Memory B cell (primary cell): ENCODE results near the gene ZC3H12C.
A peak's percentile ranks its signal among the peaks of the same experiment; 100 is the strongest.

Experiments used
- ATAC-seq: fragments of 150-1000 bp; cut with Tn5 transposase; 2 replicates; pipeline ENCODE4 v1.10.0; 2021; ENCODE audit warnings: low read depth, mild to moderate bottlenecking, moderate library complexity
- DNase-seq, 2 donors: peaks; one replicate each; pipeline ENCODE4 v3.0.0; 2022; ENCODE audit warnings: low spot score in 2 of 2
- H3K27ac Mint-ChIP-seq: one replicate; pipeline ENCODE4 v1.8.0; 2022; ENCODE audit warnings: mild to moderate bottlenecking, moderate library complexity, mixed read lengths
- H3K27me3 Mint-ChIP-seq: one replicate; pipeline ENCODE4 v1.8.0; 2022; ENCODE audit warnings: mixed read lengths
- H3K36me3 Mint-ChIP-seq: one replicate; pipeline ENCODE4 v1.8.0; 2022; ENCODE audit warnings: mild to moderate bottlenecking, mixed read lengths
- H3K4me1 Mint-ChIP-seq: one replicate; pipeline ENCODE4 v1.8.0; 2022; ENCODE audit warnings: mixed read lengths
- H3K4me3 Mint-ChIP-seq: one replicate; pipeline ENCODE4 v1.8.0; 2022; ENCODE audit warnings: mild to moderate bottlenecking, moderate library complexity, mixed read lengths
- H3K9me3 Mint-ChIP-seq: one replicate; pipeline ENCODE4 v1.8.0; 2022; ENCODE audit warnings: mixed read lengths

The ZC3H12C gene

GRCh38 chr11:110085255-110085838, 7.8 kb upstream of the ZC3H12C start:
- Mint-ChIP-seq H3K27me3 (peaks cover 8% of the 10 kb centered on the region), H3K9me3 (no peaks in the 10 kb centered on the region), H3K4me3 (no peak overlapping the region), H3K36me3 (no peaks in the 10 kb centered on the region), H3K4me1 (no peaks in the 10 kb centered on the region), H3K27ac (no peak overlapping the region)
- no peak for DNase-seq
- ATAC-seq, result no peak

GRCh38 chr11:110086892-110087309, 6.3 kb upstream of the ZC3H12C start:
- Mint-ChIP-seq H3K9me3 (no peaks in the 10 kb centered on the region), H3K27ac (no peak overlapping the region), H3K4me1 (no peaks in the 10 kb centered on the region), H3K27me3 (peaks cover 8% of the 10 kb centered on the region), H3K4me3 (no peak overlapping the region), H3K36me3 (no peaks in the 10 kb centered on the region)
- ATAC-seq (no peak), DNase-seq (no peak)

- H3K4me3 Mint-ChIP-seq, result no peak overlapping the region
- no peak for DNase-seq
- H3K4me1 Mint-ChIP-seq, result peaks cover 3% of the 10 kb centered on the region
- no peaks in the 10 kb centered on the region for H3K36me3 Mint-ChIP-seq
- H3K27ac Mint-ChIP-seq, result no peak overlapping the region
- H3K9me3 Mint-ChIP-seq, result no peaks in the 10 kb centered on the region
- ATAC-seq, result no peak
- peaks cover 12% of the 10 kb centered on the region for H3K27me3 Mint-ChIP-seq
These were observed 5.2 kb upstream of the ZC3H12C start for GRCh38 chr11:110087812-110088534.

DNA sequence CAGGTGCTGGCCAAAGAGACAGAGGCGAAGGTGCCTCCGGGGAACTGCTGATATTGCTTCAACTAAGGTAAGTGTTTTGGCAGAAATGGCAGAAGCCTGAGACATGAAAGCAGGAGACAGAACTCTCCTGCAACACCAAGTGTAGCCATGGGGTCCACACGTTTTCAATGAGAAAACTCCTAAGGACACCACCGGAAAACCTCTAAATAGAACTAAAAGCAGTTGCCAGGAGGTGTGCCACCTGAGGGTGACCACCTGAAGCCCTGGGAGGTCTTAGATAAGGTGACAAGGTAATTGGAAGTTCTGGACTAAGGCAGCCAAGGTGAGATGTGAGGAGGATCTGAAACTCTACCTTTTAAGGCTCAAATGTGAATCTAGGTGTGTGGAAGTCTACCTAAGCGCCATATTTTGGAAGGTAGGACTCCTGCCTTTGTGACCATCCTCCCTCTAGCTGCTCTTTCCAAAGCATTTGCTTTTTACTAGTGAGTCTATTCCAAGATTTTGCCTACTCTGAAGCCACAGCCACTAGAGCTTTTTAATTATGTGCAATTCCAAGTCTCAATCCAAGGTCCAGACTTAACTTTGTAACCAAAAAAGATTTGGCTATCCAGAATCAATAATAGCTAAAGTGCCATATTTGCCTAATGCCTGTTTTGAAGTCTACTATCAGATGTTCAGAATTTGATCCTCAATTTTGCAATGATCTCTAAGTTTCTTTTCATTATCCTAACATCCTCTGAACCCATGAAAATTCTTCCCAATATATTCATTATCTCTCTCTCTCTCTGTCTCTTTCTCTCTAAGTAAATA, 4.5 kb upstream of the ZC3H12C start:
- H3K27ac Mint-ChIP-seq, result no peak overlapping the region
- ATAC-seq (no peak), DNase-seq (no peak)
- H3K36me3 Mint-ChIP-seq, result no peaks in the 10 kb centered on the region
- peaks cover 11% of the 10 kb centered on the region for H3K27me3 Mint-ChIP-seq
- H3K4me1 Mint-ChIP-seq, result peaks cover 4% of the 10 kb centered on the region
- H3K4me3 Mint-ChIP-seq, result no peak overlapping the region
- no peaks in the 10 kb centered on the region for H3K9me3 Mint-ChIP-seq

GRCh38 chr11:110089617-110090282, 3.4 kb upstream of the ZC3H12C start:
- no peaks in the 10 kb centered on the region for H3K9me3 Mint-ChIP-seq
- no peak overlapping the region for H3K27ac Mint-ChIP-seq
- DNase-seq, result no peak
- H3K36me3 Mint-ChIP-seq, result no peaks in the 10 kb centered on the region
- H3K4me1 Mint-ChIP-seq, result peaks cover 8% of the 10 kb centered on the region
- H3K27me3 Mint-ChIP-seq, result peaks cover 15% of the 10 kb centered on the region
- no peak for ATAC-seq
- H3K4me3 Mint-ChIP-seq, result no peak overlapping the region

DNA sequence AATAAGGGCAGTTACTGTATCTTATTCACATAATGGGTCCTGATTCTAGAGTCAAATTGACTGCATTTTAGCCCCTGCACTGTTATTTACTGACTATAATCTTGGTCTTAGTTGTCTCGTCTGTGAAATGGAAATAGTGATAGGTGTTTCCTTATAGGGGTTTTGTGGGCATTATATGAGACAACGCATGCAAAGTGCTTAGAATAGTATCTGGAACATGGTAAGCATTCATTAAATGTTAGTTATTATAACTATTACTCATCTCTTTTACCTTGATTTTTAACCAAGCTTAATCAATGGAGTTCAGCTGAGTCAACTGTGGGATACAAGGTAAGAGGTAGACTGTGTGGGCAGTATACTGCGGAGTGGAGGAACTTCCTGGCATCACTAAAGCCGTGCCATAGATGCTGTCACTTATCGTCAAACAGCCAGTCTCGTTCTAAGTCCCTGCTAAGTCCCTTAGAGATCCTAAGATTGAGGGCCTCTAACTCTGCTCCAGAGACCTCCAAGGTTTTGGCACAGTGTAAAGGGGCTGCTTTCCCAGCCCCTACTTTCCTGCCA, 2.6 kb upstream of the ZC3H12C start:
- H3K4me3 Mint-ChIP-seq, result no peak overlapping the region
- peaks cover 17% of the 10 kb centered on the region for H3K27me3 Mint-ChIP-seq

DNA sequence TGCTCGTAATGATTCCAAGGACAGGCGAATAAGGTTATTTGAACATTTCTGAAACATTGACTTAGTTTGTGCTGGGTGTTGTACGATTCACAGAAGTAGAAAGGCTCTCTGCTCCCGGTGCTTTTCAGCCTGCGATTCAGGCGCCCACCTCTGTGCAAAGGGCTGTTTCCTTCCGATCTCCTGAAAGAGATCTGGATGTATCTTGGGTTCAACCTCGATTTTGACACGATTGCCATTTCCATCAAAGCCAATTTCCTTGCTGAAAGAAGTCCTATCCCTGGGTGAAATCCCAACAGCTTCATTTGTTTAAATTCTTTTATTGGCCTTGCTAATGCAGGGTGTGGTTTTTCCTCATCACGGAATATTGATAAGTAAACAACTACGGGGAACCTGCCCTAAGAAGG, 1.1 kb upstream of the ZC3H12C start:
- ATAC-seq (no peak), DNase-seq (no peak)
- Mint-ChIP-seq H3K36me3 (no peaks in the 10 kb centered on the region), H3K27me3 (peaks cover 19% of the 10 kb centered on the region), H3K9me3 (no peaks in the 10 kb centered on the region), H3K4me3 (peak overlapping the region; percentile 88), H3K27ac (peak overlapping the region; percentile 81), H3K4me1 (peaks cover 8% of the 10 kb centered on the region)

More for the DNA sequence above, 2.6 kb upstream of the ZC3H12C start:
- H3K36me3 Mint-ChIP-seq, result no peaks in the 10 kb centered on the region
- peaks cover 8% of the 10 kb centered on the region for H3K4me1 Mint-ChIP-seq
- H3K9me3 Mint-ChIP-seq, result no peaks in the 10 kb centered on the region
- H3K27ac Mint-ChIP-seq, result no peak overlapping the region
- ATAC-seq, result no peak
- DNase-seq, result no peak

DNA sequence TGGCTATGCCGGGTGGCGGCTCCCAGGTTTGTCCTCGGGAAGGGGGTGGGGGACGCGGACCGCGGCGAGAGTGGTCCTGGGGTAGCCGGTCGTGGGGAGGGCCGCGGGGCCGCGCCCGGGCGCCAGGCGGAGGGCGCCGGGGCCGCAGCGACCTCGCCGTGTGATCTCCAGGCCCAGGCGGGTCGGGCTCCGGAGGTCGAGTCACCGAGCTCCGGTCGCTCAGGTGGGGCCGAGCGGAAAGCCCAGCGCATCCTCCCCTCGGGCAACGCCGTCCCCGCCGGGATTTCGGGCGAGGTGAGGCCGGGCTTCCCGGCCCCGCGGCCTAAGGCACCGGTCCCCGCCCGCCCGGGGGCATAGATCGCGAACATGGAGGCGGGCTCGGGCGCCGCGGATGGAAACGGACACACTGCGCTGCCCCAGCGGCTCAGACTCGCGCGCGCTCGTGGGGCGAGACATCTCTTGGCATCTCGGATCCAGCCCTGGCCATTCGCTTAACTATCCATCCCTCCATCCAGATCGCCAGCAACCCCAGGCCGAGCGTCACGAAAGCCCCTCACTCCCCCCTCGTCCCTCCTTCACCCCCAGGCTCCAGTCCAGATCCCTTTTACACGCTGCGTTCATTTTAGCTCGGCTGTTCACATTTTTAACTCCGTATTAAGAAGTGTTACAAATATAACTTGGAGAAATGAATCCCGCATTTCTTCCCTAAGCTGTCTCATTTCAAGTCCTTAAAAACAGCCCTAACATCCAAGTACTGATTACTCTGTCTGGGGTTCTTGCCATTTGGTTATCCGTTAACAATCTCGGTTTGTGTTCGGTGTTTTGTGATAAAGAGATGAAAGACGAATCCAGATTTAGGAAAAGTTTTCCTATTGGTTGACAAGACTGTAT, 460 bp downstream of the ZC3H12C start:
- peaks cover 17% of the 10 kb centered on the region for H3K27me3 Mint-ChIP-seq
- H3K4me3 Mint-ChIP-seq, result peak overlapping the region; percentile 80
- ATAC-seq (peak; percentile 18), DNase-seq (peak; percentile 15 to 32)
- no peak overlapping the region for H3K27ac Mint-ChIP-seq
- H3K9me3 Mint-ChIP-seq, result no peaks in the 10 kb centered on the region
- H3K4me1 Mint-ChIP-seq, result peaks cover 8% of the 10 kb centered on the region
- H3K36me3 Mint-ChIP-seq, result no peaks in the 10 kb centered on the region

DNA sequence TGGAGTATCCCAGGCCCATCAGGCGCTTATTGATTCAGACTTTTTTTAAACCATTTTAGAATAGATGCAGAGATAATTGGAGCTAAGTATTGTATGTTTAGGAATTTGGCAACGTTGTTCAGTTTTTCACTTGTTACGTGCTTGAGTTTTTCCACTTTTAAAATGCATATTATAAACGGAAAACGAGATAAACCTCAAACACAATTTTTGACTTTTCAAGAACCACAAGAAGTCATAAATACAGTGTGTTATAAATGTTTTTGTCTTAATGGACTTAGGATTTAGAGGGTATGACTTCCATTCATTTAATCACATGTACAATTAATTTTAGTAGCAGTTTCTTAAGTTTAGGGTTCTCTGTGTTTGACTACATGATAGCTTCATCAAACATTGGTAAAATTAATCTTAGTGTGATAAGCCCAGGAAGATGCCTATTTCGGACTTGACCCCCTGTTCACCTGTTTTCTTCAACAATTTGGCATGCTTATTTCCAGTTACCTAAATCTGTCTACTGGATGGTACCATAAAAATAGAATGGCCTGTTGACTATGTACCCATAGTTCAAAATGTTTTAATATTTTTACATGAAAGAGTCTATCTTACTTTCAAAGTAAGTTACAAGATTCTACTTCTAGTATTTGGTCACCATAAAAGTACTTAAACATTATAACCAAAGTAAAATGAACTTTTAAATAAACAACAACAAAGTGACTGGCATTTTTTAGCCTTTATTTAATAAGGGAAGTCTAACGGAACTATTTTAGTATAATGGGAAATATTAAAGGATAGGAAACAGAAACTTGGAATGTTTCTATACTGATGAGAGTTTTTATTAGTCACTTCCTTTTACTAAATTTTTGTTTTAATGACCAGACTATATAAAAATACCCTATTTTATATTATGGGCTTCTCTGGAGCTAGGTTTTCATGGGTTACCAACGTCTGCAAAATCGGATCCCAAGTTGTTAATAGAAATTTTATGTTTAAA, 1.4 kb downstream of the ZC3H12C start:
- DNase-seq (no peak), ATAC-seq (no peak)
- H3K9me3 Mint-ChIP-seq, result no peaks in the 10 kb centered on the region
- peak overlapping the region; percentile 2 for H3K4me3 Mint-ChIP-seq
- H3K27me3 Mint-ChIP-seq, result peaks cover 17% of the 10 kb centered on the region
- peaks cover 8% of the 10 kb centered on the region for H3K4me1 Mint-ChIP-seq
- H3K27ac Mint-ChIP-seq, result no peak overlapping the region
- H3K36me3 Mint-ChIP-seq, result no peaks in the 10 kb centered on the region

GRCh38 chr11:110095554-110095953, 2.4 kb downstream of the ZC3H12C start:
- peaks cover 8% of the 10 kb centered on the region for H3K4me1 Mint-ChIP-seq
- H3K27ac Mint-ChIP-seq, result no peak overlapping the region
- H3K4me3 Mint-ChIP-seq, result no peak overlapping the region
- no peaks in the 10 kb centered on the region for H3K36me3 Mint-ChIP-seq
- H3K9me3 Mint-ChIP-seq, result no peaks in the 10 kb centered on the region
- no peak for DNase-seq
- no peak for ATAC-seq
- peaks cover 20% of the 10 kb centered on the region for H3K27me3 Mint-ChIP-seq

DNA sequence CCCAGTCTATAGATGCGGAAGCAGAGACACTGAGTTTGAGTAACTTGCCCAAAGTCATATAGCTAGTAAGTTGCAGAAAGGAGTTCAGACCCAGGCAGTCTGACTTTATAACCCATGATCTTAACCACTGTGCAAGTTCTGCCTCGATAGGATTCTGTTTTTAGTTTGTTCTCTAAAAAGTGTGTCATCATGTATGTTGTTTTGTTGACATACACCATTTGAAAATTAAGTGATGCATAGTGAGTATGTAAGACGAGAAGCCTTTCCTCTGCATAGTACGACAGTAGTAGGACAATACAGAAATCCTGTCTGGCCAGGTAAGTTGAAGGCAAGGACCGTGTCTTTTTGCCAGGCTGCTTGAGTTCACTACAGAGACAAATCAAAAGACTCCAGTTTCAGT, 3.3 kb downstream of the ZC3H12C start:
- H3K27me3 Mint-ChIP-seq, result peaks cover 20% of the 10 kb centered on the region
- H3K27ac Mint-ChIP-seq, result no peak overlapping the region
- no peak for DNase-seq
- H3K36me3 Mint-ChIP-seq, result no peaks in the 10 kb centered on the region
- H3K4me3 Mint-ChIP-seq, result no peak overlapping the region
- peaks cover 8% of the 10 kb centered on the region for H3K4me1 Mint-ChIP-seq
- H3K9me3 Mint-ChIP-seq, result no peaks in the 10 kb centered on the region
- no peak for ATAC-seq

- no peak for DNase-seq
- no peak for ATAC-seq
These were observed 4.3 kb downstream of the ZC3H12C start for GRCh38 chr11:110097459-110098012.

More at GRCh38 chr11:110097459-110098012, 4.3 kb downstream of the ZC3H12C start:
- Mint-ChIP-seq H3K4me1 (peaks cover 6% of the 10 kb centered on the region), H3K27me3 (peaks cover 17% of the 10 kb centered on the region), H3K4me3 (no peak overlapping the region), H3K9me3 (peaks cover 2% of the 10 kb centered on the region), H3K36me3 (no peaks in the 10 kb centered on the region), H3K27ac (no peak overlapping the region)
